Adrenal gland (tissue), 5 donors: Measurements from ENCODE around the gene PARD3B.

Source experiments
- POLR2A ChIP-seq, 2 donors: fragments of 450-650 bp; IDR thresholded peaks; one replicate each; pipeline ENCODE4 v1.6.1; 2017; ENCODE audit warnings: antibody characterized with exemption in 2 of 2, mild to moderate bottlenecking in 2 of 2, moderate library complexity in 1 of 2
- TF ChIP-seq, protein P1 (sequence below), 6 experiments: fragments of 450-650 bp in 4 of 6; fragments of 200-600 bp in 2 of 6; sonication (generic) in 1 of 6; IDR thresholded peaks; 1 replicate in 5 of 6; 2 replicates in 1 of 6; pipeline versions ENCODE4 v1.5.1 to v1.8.0; 2016 to 2021; ENCODE audit warnings: antibody characterized with exemption in 6 of 6, mild to moderate bottlenecking in 2 of 6, moderate library complexity in 1 of 6
- donor health status: DM: no; HTN: no; CAD: no.

DNA sequence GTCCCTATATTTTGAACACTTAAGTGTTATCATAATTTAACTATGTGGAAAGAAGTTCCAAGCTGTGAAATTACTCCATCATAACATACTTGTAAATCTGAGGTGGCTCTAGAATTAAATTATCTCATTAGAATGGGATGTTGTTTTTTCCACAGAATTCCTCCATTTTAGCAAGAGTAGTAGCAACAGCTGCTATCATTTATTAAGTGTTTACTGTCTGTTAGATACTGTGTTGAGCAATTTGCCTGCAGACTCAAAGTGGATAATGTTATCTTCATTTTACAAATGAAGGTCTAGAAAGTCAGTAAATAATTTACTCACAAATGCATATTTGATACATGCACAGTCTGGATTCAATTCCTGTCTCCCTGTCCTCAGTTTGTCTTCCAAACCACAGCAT is 632.3 kb downstream of the PARD3B start:
- TF ChIP-seq, protein P1, sequence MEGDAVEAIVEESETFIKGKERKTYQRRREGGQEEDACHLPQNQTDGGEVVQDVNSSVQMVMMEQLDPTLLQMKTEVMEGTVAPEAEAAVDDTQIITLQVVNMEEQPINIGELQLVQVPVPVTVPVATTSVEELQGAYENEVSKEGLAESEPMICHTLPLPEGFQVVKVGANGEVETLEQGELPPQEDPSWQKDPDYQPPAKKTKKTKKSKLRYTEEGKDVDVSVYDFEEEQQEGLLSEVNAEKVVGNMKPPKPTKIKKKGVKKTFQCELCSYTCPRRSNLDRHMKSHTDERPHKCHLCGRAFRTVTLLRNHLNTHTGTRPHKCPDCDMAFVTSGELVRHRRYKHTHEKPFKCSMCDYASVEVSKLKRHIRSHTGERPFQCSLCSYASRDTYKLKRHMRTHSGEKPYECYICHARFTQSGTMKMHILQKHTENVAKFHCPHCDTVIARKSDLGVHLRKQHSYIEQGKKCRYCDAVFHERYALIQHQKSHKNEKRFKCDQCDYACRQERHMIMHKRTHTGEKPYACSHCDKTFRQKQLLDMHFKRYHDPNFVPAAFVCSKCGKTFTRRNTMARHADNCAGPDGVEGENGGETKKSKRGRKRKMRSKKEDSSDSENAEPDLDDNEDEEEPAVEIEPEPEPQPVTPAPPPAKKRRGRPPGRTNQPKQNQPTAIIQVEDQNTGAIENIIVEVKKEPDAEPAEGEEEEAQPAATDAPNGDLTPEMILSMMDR (IDR thresholded peaks at IDR 0.05), result no peak
- no peak for TF ChIP-seq POLR2A (IDR thresholded peaks at IDR 0.05)
